Bronchial epithelial cell (primary cell): ENCODE data around the gene CHST12. TPM values are rescaled to one million over a fixed set of nuclear protein-coding genes. Genes with fewer than 3 reads are reported as not detected.
"Not testable (repeated sequence)": the region's sequence is repeated elsewhere in the genome, so short reads cannot be mapped to it uniquely, and the experiment has no call there.

Experiments used
- DNase-seq: peaks from one replicate; pipeline ENCODE4 v3.0.0-alpha.2; 2010; ENCODE audit warnings: low read depth
- FAIRE-seq: peaks from 2 replicates; lab custom pipeline; 2011; peaks lifted over from hg19 to GRCh38; lab: Jason Lieb, UNC
- H3K27me3 ChIP-seq: 2 replicates; pipeline ENCODE4 v1.5.1; 2011; ENCODE audit warnings: low read length; ENCODE audit not compliant: control insufficient read depth, insufficient read depth
- H3K36me3 ChIP-seq: 2 replicates; pipeline ENCODE4 v1.5.1; 2011; ENCODE audit warnings: low read length; ENCODE audit not compliant: control insufficient read depth, insufficient read depth
- H3K4me3 ChIP-seq: 2 replicates; pipeline ENCODE4 v1.5.1; 2011; ENCODE audit warnings: mild to moderate bottlenecking, low read depth, low read length, control low read depth
- CTCF ChIP-seq: IDR thresholded peaks from 2 replicates; pipeline ENCODE4 v1.5.1; 2011; ENCODE audit warnings: mild to moderate bottlenecking, moderate library complexity, low read length, control low read depth, inconsistent platforms; ENCODE audit not compliant: insufficient read depth, severe bottlenecking
- total RNA-seq: library from RNA; depleted of rRNA; stranded (reverse); fragments of >200 nt; gene quantifications from 2 replicates; pipeline ENCODE4 v1.2.1, GENCODE V29; 2014

CHST12 gene
- total RNA-seq, 1 donor from 2014 or later, result 0.79 TPM

GRCh38 chr7:2462731-2463130 is 59.3 kb downstream of the CHST12 start:
- FAIRE-seq (no peak), DNase-seq (no peak)
- no peaks in the 10 kb centered on the region for H3K36me3 ChIP-seq
- no peak overlapping the region for H3K4me3 ChIP-seq
- no peak for TF ChIP-seq CTCF
- H3K27me3 ChIP-seq, result no peaks in the 10 kb centered on the region

- no peak for DNase-seq
- Histone ChIP-seq H3K4me3 (no peak overlapping the region), H3K27me3 (no peaks in the 10 kb centered on the region), H3K36me3 (no peaks in the 10 kb centered on the region)
- TF ChIP-seq CTCF, result no peak
- FAIRE-seq, result no peak
Measured at GRCh38 chr7:2465928-2466327, 62.5 kb downstream of the CHST12 start.

GRCh38 chr7:2466675-2467074 is 63.3 kb downstream of the CHST12 start:
- TF ChIP-seq CTCF, result no peak
- DNase-seq (no peak), FAIRE-seq (no peak)
- H3K27me3 ChIP-seq, result no peaks in the 10 kb centered on the region
- no peak overlapping the region for H3K4me3 ChIP-seq
- H3K36me3 ChIP-seq, result no peaks in the 10 kb centered on the region

GRCh38 chr7:2468227-2468626 is 64.8 kb downstream of the CHST12 start:
- no peak for FAIRE-seq
- H3K36me3 ChIP-seq, result no peaks in the 10 kb centered on the region
- TF ChIP-seq CTCF, result no peak
- no peak for DNase-seq
- no peak overlapping the region for H3K4me3 ChIP-seq
- no peaks in the 10 kb centered on the region for H3K27me3 ChIP-seq

GRCh38 chr7:2469460-2470203 is 66.2 kb downstream of the CHST12 start:
- DNase-seq, FAIRE-seq, H3K4me3 ChIP-seq, H3K27me3 ChIP-seq, H3K36me3 ChIP-seq: not testable (repeated sequence)

GRCh38 chr7:2470204-2471021 is 67.0 kb downstream of the CHST12 start:
- TF ChIP-seq CTCF, result no peak
- Histone ChIP-seq H3K36me3 (no peaks in the 10 kb centered on the region), H3K27me3 (no peaks in the 10 kb centered on the region)

More at GRCh38 chr7:2470204-2471021, 67.0 kb downstream of the CHST12 start:
- DNase-seq (no peak), FAIRE-seq (no peak)
- H3K4me3 ChIP-seq, result no peak overlapping the region
